SK-N-MC (cell line): ENCODE results near the gene HRH3.

Experiments
- EZH2 ChIP-seq: fragments of 200-600 bp; sonication (generic); IDR thresholded peaks from one replicate; pipeline ENCODE4 v1.6.1; 2017; ENCODE audit warnings: antibody characterized with exemption
- POLR2AphosphoS5 ChIP-seq: IDR thresholded peaks from 2 replicates; pipeline ENCODE4 v1.6.1; 2012; ENCODE audit warnings: mild to moderate bottlenecking, low read depth, low read length, borderline replicate concordance

GRCh38 chr20:62263396-62263795 is 43.3 kb upstream of the HRH3 start:
- TF ChIP-seq POLR2AphosphoS5 (no peak), EZH2 (no peak)
